Caco-2 (cell line): ENCODE results near the gene G2E3. TPM values are rescaled to one million over a fixed set of nuclear protein-coding genes. Genes with fewer than 3 reads are reported as not detected.

ENCODE experiments used
- BruUV-seq: library from RNA; stranded (reverse); fragments of 400-500 nt; replicated peaks from 2 replicates; lab custom pipeline; 2021; lab: Mats Ljungman, UMichigan
- CTCF ChIA-PET: fragments of 300-600 bp; sonication (Branson Sonifier 250); formaldehyde crosslinking; loops from one replicate; lab custom pipeline; 2022; ENCODE audit warnings: antibody characterized with exemption; lab: Charles Lee
- POLR2A ChIA-PET: fragments of 300-600 bp; sonication (Branson Sonifier 250); formaldehyde crosslinking; loops from one replicate; lab custom pipeline; 2022; ENCODE audit warnings: antibody characterized with exemption; lab: Charles Lee
- DNase-seq, 2 experiments: peaks; one replicate each; pipeline versions ENCODE4 v3.0.0 to v3.0.0-alpha.2; 2020 to 2022
- H3K27me3 ChIP-seq: replicated peaks from 2 replicates; pipeline ENCODE4 v1.6.0; 2011; ENCODE audit warnings: low read length; ENCODE audit not compliant: control insufficient read depth, insufficient read depth
- H3K36me3 ChIP-seq: 2 replicates; pipeline ENCODE4 v1.5.1; 2011; ENCODE audit warnings: low read length; ENCODE audit not compliant: control insufficient read depth, insufficient read depth
- H3K4me1 ChIP-seq: fragments of 250-450 bp; sonication (Bioruptor Pico); 2 replicates; pipeline ENCODE4 v1.5.1; 2020; ENCODE audit warnings: mild to moderate bottlenecking
- H3K4me3 ChIP-seq: 2 replicates; pipeline ENCODE4 v1.5.1; 2011; ENCODE audit warnings: low read depth, mild to moderate bottlenecking, control low read depth, low read length
- H3K9me3 ChIP-seq: fragments of 250-450 bp; sonication (Bioruptor Pico); 2 replicates; pipeline ENCODE4 v1.5.1; 2020; ENCODE audit warnings: mild to moderate bottlenecking, moderate library complexity
- H3K27ac Mint-ChIP-seq: one replicate; pipeline ENCODE4 v1.8.0; 2022; ENCODE audit warnings: mixed read lengths; ENCODE audit not compliant: unreplicated experiment
- H3K27me3 Mint-ChIP-seq: one replicate; pipeline ENCODE4 v1.8.0; 2022; ENCODE audit warnings: mixed read lengths; ENCODE audit not compliant: insufficient read depth, unreplicated experiment
- H3K36me3 Mint-ChIP-seq: one replicate; pipeline ENCODE4 v1.8.0; 2022; ENCODE audit warnings: mild to moderate bottlenecking, mixed read lengths; ENCODE audit not compliant: insufficient read depth, unreplicated experiment
- H3K4me1 Mint-ChIP-seq: one replicate; pipeline ENCODE4 v1.8.0; 2022; ENCODE audit warnings: low read depth, mixed read lengths; ENCODE audit not compliant: unreplicated experiment
- H3K4me3 Mint-ChIP-seq: one replicate; pipeline ENCODE4 v1.8.0; 2022; ENCODE audit warnings: mild to moderate bottlenecking, moderate library complexity, mixed read lengths; ENCODE audit not compliant: unreplicated experiment
- H3K9me3 Mint-ChIP-seq: one replicate; pipeline ENCODE4 v1.8.0; 2022; ENCODE audit warnings: mixed read lengths; ENCODE audit not compliant: unreplicated experiment
- intact Hi-C: fragments of 100-400 bp; cut with micrococcal nuclease; formaldehyde crosslinking; loops from one replicate; pipeline ENCODE4 v1.10.0; 2022; ENCODE audit not compliant: unreplicated experiment
- total RNA-seq: library from RNA; stranded (reverse); gene quantifications from 2 replicates; pipeline ENCODE4 v1.2.3, GENCODE V29; 2022
- TF ChIP-seq, protein P1 (sequence below), 2 experiments: fragments of 200-600 bp in 1 of 2; IDR thresholded peaks; 1 replicate in 1 of 2; 2 replicates in 1 of 2; pipeline versions ENCODE4 v1.5.1 to v1.8.0; 2011 to 2022; ENCODE audit warnings: antibody characterized with exemption in 1 of 2, control low read depth in 1 of 2, inconsistent platforms in 1 of 2, low read depth in 1 of 2, low read length in 1 of 2, mild to moderate bottlenecking in 1 of 2, moderate library complexity in 1 of 2; ENCODE audit not compliant: insufficient read depth in 1 of 2, severe bottlenecking in 1 of 2, unreplicated experiment in 1 of 2

G2E3 gene
- total RNA-seq, 1 experiment from 2014 or later = 25.1 TPM

- CTCF ChIA-PET = no interaction called here
Observed at GRCh38 chr14:30580616-30581282, 21.8 kb downstream of the G2E3 start.

GRCh38 chr14:30581283-30581625, 22.3 kb downstream of the G2E3 start:
- intact Hi-C loops = no loop called here
- H3K4me1 ChIP-seq = no peaks in the 10 kb centered on the region; the same call in 1 of the 2 replicates
- no peaks in the 10 kb centered on the region for H3K27me3 ChIP-seq
- Mint-ChIP-seq H3K36me3 (peaks cover 22% of the 10 kb centered on the region), H3K9me3 (peaks cover 9% of the 10 kb centered on the region), H3K27me3 (no peaks in the 10 kb centered on the region), H3K4me3 (no peak overlapping the region), H3K27ac (no peak overlapping the region), H3K4me1 (peaks cover 5% of the 10 kb centered on the region)
- CTCF ChIA-PET = no interaction called here
- no peak for DNase-seq
- TF ChIP-seq, protein P1, sequence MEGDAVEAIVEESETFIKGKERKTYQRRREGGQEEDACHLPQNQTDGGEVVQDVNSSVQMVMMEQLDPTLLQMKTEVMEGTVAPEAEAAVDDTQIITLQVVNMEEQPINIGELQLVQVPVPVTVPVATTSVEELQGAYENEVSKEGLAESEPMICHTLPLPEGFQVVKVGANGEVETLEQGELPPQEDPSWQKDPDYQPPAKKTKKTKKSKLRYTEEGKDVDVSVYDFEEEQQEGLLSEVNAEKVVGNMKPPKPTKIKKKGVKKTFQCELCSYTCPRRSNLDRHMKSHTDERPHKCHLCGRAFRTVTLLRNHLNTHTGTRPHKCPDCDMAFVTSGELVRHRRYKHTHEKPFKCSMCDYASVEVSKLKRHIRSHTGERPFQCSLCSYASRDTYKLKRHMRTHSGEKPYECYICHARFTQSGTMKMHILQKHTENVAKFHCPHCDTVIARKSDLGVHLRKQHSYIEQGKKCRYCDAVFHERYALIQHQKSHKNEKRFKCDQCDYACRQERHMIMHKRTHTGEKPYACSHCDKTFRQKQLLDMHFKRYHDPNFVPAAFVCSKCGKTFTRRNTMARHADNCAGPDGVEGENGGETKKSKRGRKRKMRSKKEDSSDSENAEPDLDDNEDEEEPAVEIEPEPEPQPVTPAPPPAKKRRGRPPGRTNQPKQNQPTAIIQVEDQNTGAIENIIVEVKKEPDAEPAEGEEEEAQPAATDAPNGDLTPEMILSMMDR (IDR thresholded peaks at IDR 0.05; ENCODE audit: insufficient read depth in 1 of 2, low read depth in 1 of 2, low read length in 1 of 2, severe bottlenecking in 1 of 2, unreplicated experiment in 1 of 2) = no peak
- peaks cover 4% of the 10 kb centered on the region for H3K9me3 ChIP-seq
- no TSS peak for BruUV-seq
- H3K4me3 ChIP-seq = no peak overlapping the region
- POLR2A ChIA-PET = no interaction called here
- no peaks in the 10 kb centered on the region for H3K36me3 ChIP-seq

More at GRCh38 chr14:30580616-30581282, 21.8 kb downstream of the G2E3 start:
- peaks cover 4% of the 10 kb centered on the region for H3K9me3 ChIP-seq
- H3K36me3 Mint-ChIP-seq = peaks cover 17% of the 10 kb centered on the region
- TF ChIP-seq, protein P1 (IDR thresholded peaks at IDR 0.05; ENCODE audit: insufficient read depth in 1 of 2, low read depth in 1 of 2, low read length in 1 of 2, severe bottlenecking in 1 of 2, unreplicated experiment in 1 of 2) = no peak
- peaks cover 8% of the 10 kb centered on the region for H3K9me3 Mint-ChIP-seq
- H3K4me1 ChIP-seq = no peaks in the 10 kb centered on the region; the same call in 1 of the 2 replicates
- intact Hi-C loops = no loop called here
- no peak overlapping the region for H3K4me3 Mint-ChIP-seq
- H3K27me3 Mint-ChIP-seq = no peaks in the 10 kb centered on the region
- H3K36me3 ChIP-seq = no peaks in the 10 kb centered on the region
- BruUV-seq = no TSS peak
- POLR2A ChIA-PET = no interaction called here
- no peaks in the 10 kb centered on the region for H3K27me3 ChIP-seq
- no peak for DNase-seq
- H3K4me1 Mint-ChIP-seq = peaks cover 10% of the 10 kb centered on the region
- no peak overlapping the region for H3K27ac Mint-ChIP-seq
- no peak overlapping the region for H3K4me3 ChIP-seq

DNA sequence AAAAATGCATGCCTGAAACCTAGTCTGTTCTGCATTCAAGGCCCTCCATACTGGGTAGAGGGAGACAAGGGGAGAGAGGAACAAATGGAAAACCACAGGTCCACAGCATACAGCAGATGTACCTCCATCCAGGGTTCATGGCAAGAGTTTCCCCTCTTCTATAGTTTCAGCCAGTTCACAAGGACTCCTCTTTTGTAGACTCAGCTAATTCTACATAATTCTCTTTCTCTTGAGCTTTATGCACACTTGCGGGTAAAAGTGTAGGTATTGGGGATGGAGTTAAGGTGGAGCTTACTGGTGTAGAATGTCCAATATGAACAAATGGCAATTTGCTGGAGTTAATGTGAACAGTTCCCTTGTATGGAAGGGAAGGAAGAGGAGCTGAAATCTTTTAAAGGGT, 23.4 kb downstream of the G2E3 start:
- Mint-ChIP-seq H3K27me3 (no peaks in the 10 kb centered on the region), H3K36me3 (peaks cover 23% of the 10 kb centered on the region), H3K27ac (no peak overlapping the region), H3K4me1 (peaks cover 3% of the 10 kb centered on the region), H3K9me3 (peaks cover 9% of the 10 kb centered on the region), H3K4me3 (no peak overlapping the region)
- BruUV-seq = no TSS peak
- Histone ChIP-seq H3K36me3 (no peaks in the 10 kb centered on the region), H3K27me3 (no peaks in the 10 kb centered on the region), H3K4me3 (no peak overlapping the region), H3K9me3 (peaks cover 4% of the 10 kb centered on the region), H3K4me1 (no peaks in the 10 kb centered on the region; the same call in 1 of the 2 replicates)
- intact Hi-C loops = no loop called here
- TF ChIP-seq, protein P1 (IDR thresholded peaks at IDR 0.05; ENCODE audit: insufficient read depth in 1 of 2, low read depth in 1 of 2, low read length in 1 of 2, severe bottlenecking in 1 of 2, unreplicated experiment in 1 of 2) = no peak
- CTCF ChIA-PET = interaction anchor here (0.7 kb wide), 1 partner anchor 309 kb away, joined by 3 read pairs; no protein-coding TSS in a partner anchor
- POLR2A ChIA-PET = no interaction called here
- DNase-seq = no peak
